Prostate gland (tissue), 2 donors: Measurements from ENCODE around the gene HTR3B.

ENCODE experiments used
- CTCF ChIP-seq, 4 experiments: fragments of 200-600 bp in 2 of 4; fragments of 450-650 bp in 2 of 4; sonication (generic) in 2 of 4; IDR thresholded peaks; 1 replicate in 3 of 4; 2 replicates in 1 of 4; pipeline ENCODE4 v1.5.1; 2016 to 2019; ENCODE audit warnings: antibody characterized with exemption in 4 of 4, mild to moderate bottlenecking in 2 of 4, moderate library complexity in 2 of 4
- POLR2A ChIP-seq: fragments of 450-650 bp; IDR thresholded peaks from one replicate; pipeline ENCODE4 v1.6.1; 2016; ENCODE audit warnings: antibody characterized with exemption, mild to moderate bottlenecking
- POLR2AphosphoS5 ChIP-seq: sonication (generic); formaldehyde crosslinking; IDR thresholded peaks from one replicate; pipeline ENCODE4 v1.6.1; 2017; ENCODE audit warnings: antibody characterized with exemption

- TF ChIP-seq CTCF (IDR thresholded peaks at IDR 0.05) (no peak), POLR2A (no peak), POLR2AphosphoS5 (no peak)
Measured at GRCh38 chr11:113881856-113882255, 22.7 kb upstream of the HTR3B start.
